ENCODE results near the gene CD2BP2.
"Not testable (repeated sequence)": the region's sequence is repeated elsewhere in the genome, so short reads cannot be mapped to it uniquely, and the experiment has no call there.

Gene CD2BP2

DNA sequence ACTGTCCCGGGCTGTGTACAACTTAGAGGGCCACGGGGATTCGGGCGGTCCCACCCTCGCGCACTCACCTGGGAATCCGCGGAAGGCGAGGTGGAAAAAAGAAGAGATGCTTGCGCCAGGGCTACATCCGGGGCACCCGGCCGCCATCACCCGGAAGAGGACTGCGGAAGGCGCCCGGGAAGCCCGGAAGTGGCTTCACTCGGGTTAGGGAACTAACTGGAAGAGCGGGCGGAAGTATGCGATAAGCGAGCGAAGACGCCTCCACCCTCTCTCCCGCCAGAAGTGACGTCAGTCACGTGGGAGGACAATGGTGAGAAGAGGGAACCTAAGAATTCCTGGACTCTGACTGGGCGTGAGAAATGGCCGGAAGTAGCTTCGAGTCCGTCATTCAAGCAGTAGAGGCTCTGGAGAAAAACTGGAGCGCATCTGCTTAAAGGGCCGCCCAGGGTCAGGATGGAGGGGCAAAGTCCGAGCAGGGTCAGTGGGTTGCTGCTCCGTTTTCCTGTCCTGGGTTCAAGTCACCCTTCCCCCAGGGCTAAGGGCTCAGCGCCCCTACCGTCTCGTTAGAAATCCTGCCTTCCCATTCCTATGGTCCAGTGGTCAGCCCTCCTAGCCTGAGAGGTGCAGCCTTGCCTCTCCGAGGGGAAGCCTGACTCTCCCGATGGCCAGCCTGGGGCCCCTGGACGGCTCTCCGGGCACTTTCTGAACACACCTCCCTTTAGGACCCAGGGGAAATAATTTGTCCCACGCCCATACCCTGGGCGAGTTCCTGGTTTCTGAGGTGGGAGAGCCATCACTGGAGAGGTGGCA lies at the start of gene CD2BP2:
Gene CD2BP2 (minus strand): TSS at position 165 of the 810 bp plus-strand sequence. CDS start 627 bp downstream, outside the sequence.
- DNase-seq (ENCODE audit: low spot score): peak; percentile 98

DNA sequence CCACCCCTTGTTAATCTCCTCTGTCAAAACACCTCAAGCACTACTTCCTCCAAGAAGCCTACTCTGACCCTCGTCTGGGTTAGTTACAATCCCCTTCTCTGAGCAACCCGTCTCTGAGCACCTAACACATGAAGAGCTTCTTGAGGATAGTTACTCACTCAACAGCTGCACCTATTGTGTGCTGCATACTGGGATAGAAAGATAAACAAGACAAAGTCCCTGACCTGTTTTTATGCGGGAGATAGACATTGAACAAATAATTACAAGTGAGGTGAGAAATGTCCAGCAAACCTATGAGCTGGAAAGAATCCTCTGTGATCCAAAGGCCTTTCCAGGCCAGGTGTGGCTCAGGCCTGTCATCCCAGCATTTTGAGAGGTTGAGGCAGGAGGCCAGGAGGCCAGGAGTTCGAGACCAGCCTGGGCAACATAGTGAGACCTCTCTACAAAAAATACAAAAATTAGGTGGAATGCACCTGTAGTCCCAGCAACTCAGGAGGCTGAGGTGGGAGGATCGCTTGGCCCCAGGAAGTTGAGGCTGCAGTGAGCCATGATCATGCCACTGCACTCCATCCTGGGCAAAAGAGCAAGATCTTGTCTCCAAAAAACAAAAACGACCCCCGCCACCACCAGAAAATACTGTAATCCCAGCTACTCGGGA lies 46.8 kb upstream of the CD2BP2 start:
- no peak for DNase-seq (ENCODE audit: low spot score)

- no peak for DNase-seq (ENCODE audit: low spot score)
Observed at GRCh38 chr16:30399435-30400186, 44.5 kb upstream of the CD2BP2 start.

- no peak for DNase-seq (ENCODE audit: low spot score)
Observed at GRCh38 chr16:30398661-30399434, 43.7 kb upstream of the CD2BP2 start.

DNA sequence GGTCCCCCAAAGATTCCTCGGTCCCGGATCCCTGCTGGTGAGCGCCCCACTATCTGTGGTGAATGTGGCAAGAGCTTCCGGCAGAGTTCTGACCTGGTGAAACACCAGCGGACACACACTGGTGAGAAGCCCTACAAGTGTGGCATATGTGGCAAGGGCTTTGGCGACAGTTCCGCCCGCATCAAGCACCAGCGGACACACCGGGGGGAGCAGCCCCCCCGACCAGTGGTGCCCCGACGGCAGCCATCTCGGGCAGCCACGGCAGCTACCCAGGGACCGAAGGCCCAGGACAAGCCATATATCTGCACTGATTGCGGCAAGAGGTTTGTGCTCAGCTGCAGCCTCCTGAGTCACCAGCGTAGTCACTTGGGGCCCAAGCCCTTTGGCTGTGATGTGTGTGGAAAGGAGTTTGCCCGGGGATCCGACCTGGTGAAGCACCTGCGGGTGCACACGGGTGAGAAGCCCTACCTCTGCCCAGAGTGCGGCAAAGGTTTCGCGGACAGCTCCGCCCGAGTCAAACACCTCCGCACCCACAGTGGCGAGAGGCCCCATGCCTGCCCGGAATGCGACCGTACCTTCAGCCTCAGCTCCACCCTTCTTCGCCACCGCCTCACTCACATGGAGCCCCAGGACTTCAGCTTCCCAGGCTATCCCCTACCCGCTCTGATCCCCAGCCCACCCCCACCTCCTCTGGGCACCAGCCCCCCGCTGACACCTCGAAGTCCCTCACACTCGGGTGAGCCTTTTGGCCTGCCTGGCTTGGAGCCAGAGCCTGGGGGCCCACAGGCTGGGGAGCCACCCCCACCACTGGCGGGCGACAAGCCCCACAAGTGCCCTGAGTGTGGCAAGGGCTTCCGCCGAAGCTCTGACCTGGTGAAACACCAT lies 42.9 kb upstream of the CD2BP2 start:
- DNase-seq (ENCODE audit: low spot score): no peak

DNA sequence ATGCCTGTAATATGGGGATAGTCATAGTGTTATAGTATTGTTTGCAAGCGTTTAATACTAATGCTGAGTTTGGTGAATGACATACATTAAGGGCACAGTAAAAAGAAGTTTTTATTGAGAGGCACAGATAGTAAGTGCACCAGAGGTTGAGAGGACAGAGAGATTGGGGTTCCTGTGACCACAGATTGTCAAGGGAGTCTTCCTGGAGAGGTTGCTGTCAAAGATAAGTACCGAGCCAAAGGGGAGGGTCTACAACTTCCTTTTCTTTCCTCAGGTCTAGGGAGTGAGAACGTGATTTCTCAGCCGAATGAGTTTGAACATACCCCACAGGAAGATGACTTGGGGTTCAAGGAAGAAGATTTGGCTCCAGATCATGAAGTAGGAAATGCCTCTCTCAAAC lies 41.9 kb upstream of the CD2BP2 start:
- DNase-seq (ENCODE audit: low spot score): no peak

- not testable (repeated sequence) for DNase-seq (ENCODE audit: low spot score)
Observed at GRCh38 chr16:30396627-30397026, 41.5 kb upstream of the CD2BP2 start.

DNA sequence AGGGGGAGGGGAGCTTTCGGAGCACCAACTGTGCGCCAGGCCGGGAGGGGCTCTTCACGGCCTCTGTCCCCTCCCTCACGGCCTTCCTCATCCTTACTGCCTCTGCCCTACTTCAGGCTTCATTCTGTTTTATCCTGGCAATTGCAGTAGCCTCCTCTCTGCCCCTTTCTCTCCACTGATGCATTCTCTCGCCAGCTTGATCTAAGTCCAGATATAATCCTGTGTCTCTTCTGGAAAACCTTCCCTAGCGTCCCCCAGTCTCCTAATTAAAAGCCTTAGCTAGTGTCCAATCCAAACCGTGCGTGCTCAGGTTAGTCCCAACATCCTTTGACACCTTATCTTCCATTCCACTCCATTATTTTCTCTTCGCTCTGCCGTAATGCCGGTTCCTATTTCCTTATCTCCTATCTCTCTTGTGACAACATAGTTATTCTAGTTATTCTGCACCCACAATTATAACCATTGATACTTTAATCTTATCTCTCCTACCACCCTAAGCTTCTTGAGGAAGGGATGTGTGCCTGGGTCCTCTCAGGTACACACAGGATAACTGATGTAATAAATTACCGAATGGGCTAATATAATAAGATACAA lies 41.0 kb upstream of the CD2BP2 start:
- no peak for DNase-seq (ENCODE audit: low spot score)

GRCh38 chr16:30395155-30395991 lies 40.3 kb upstream of the CD2BP2 start, which contains the start of gene ZNF48:
TSS of gene ZNF48 (plus strand) at chr16:30395420. CDS start at chr16:30395795, 375 bp downstream.
- peak; percentile 85 for DNase-seq (ENCODE audit: low spot score)

DNA sequence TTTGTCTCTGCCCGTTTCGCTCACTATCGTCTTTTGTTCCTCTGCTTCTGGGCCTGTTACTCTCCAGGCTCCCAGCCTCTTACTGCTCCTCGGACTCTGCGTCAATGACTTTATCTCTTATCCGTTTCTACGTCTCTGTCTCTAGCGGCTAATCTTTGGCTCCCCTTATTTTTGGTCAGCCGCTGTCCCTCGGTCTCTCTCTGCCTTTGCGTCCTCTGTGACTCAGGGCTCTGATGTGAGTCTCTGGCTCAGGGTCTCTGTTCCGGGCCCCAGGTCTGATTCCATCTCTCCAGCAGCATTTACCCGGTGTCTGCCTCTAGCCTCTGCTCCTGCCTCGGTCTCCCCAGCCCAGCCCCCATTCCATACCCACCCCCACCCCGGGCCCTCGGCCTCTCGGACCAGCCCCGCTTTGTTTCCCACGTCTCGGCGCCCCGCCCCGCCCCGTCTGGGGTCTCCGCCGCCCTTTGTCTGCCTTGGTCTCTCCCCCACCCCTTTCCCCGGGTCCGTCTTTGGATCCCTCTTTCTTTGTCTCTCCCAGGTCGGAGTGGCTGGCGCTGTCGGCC lies 39.6 kb upstream of the CD2BP2 start:
- DNase-seq (ENCODE audit: low spot score): no peak

- no peak for DNase-seq (ENCODE audit: low spot score)
Observed at GRCh38 chr16:30383521-30383920, 28.4 kb upstream of the CD2BP2 start.

DNA sequence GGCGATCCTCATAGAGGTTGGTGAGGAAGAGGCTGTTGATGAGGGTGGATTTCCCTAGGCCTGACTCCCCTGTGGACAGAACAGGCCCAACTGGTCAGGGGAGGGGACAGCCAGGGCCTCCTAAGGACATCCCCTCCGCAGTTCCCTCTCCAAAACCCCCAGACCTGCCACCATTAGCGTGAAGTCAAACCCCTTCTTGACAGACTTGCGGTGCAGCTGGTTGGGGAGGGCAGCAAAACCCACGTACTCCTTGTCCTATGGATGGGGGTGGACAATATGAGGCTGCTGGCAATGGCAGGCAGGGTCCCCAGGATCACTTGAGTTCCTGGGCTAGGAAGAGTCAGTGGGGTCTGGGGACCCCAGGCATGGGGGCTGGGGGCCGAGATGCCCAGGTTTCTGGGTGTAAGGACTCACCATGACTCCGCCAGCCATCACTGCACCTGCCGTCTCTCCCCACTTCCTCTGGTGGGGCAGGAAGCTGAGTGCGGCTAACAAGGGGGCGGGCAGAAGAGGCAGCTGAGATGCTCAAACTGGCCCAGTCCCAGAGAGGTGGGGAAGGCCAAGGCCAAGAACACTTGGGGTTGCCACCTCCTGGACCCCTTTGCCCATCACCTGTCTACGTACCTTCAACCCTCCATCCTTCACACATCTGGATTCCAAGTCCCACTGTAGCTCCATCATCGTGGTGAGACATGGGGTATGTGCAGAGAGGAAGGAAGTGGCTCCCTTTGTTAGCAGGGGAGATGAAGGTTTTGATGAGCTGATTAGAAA lies 27.2 kb upstream of the CD2BP2 start, which contains the start of gene SEPTIN1:
Gene SEPTIN1 (minus strand): TSS at position 451 of the 771 bp plus-strand sequence. CDS start 19 bp downstream, at position 432.
- no peak for DNase-seq (ENCODE audit: low spot score)

DNA sequence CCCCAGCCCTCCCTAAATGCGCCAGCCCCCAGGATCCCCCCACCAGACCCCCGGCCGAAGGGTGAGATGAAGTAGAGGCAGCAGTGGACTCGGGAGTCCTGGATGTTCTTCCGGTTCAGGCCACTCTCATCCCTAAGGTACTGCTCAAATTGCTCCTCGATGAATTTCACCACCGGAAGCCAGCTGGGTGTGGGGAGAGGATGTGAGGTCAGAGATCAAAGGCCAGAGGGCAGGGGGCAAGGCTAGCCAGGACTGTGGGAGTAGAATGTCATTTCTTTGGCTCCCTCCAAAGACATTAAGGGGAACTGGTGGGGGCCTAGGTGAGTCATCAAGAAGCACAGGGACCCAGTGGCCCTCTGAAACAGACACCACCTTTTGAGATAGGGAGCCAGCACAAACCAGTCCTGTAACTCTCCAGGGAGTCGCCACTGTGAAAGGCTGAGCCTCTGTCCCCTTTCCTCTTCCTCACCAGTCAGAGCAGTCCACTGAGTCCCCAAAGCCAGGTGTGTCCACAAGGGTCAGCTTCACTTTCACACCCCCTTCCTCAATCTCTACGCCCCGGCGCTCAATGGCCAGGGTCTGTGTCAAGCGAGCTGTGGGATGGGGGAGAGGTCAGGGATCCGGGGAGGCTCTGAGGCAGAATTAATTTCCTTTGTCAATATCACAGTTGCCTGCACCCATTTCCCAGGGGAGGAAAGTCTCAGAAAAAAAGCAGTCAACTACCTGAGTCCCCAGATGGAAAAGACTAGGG lies 26.4 kb upstream of the CD2BP2 start:
- no peak for DNase-seq (ENCODE audit: low spot score)

GRCh38 chr16:30380803-30381208 lies 25.7 kb upstream of the CD2BP2 start:
- DNase-seq (ENCODE audit: low spot score): no peak

DNA sequence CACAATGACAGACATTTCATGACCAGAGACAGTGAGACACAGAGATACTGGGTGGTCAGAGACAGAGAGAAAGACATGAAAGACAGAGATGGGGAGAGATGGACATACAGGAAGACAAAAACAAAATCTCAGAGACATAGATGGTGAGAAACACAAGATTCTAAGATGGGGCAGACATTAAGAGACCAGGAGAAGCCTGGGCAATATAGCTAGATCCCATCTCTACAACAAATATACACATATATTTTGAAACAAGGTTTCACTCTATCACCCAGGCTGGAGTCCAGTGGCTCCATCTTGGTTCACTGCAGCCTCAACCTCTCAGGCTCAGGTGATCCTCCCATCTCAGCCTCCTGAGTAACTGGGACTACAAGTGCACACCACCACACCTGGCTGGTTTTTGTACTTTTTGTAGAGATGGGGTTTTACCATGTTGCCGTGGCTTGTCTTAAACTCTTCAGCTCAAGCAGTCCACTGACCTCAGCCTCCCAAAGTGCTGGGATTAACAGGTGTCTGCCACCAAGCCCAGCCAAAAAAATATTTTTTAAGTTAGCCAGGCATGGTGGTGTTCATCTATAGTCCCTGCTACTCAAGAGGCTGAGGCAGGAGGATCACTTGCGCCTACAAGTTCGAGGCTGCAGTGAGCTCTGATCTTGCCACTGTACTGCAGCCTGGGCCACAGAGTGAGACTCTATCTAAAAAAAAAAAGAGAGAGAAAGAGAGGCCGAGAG lies 25.1 kb upstream of the CD2BP2 start:
- DNase-seq (ENCODE audit: low spot score): no peak

DNA sequence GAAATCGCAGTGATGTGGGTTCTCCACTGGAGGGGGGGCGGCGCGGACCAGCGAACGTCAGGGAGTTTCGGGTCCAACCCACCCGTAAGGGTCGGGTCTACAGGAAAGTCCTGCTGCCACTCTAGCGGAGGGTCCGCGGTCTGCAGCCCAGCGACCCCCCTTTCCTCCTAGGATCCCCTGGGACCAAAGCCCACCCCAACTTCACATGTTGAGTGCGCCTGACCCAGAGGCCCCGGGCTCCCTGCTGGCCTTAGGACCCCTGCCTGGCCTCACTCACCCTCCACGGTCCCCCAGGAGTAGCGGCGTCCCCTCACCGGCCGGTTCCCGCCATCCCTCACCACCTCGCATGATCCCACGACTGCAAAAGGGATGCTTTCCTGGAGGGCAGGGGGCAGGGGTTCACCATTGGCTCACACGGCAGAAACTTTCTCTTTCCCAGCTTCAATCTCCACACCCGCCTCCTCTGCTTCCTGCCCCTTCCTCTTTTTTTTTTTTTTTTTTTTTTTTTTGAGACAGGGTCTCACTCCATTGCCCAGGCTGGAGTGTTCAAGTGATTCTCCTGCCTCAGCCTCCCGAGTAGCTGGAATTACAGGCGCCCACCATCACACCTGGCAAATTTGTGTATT lies 24.2 kb upstream of the CD2BP2 start:
- no peak for DNase-seq (ENCODE audit: low spot score)

Measured in LoVo (cell line).